HG03558 (cell line): Measurements from ENCODE around the gene SLC25A23.
A peak's percentile ranks its signal among the peaks of the same experiment; 100 is the strongest.

Experiments
- ATAC-seq: cut with Tn5 transposase; IDR thresholded peaks from one replicate; pipeline ENCODE4 v1.9.1; 2021; ENCODE audit warnings: moderate number of reproducible peaks; ENCODE audit not compliant: unreplicated experiment; ENCODE audit errors: extremely low read depth

SLC25A23 gene

GRCh38 chr19:6427131-6427530 lies 32.5 kb downstream of the SLC25A23 start:
- ATAC-seq: no peak

DNA sequence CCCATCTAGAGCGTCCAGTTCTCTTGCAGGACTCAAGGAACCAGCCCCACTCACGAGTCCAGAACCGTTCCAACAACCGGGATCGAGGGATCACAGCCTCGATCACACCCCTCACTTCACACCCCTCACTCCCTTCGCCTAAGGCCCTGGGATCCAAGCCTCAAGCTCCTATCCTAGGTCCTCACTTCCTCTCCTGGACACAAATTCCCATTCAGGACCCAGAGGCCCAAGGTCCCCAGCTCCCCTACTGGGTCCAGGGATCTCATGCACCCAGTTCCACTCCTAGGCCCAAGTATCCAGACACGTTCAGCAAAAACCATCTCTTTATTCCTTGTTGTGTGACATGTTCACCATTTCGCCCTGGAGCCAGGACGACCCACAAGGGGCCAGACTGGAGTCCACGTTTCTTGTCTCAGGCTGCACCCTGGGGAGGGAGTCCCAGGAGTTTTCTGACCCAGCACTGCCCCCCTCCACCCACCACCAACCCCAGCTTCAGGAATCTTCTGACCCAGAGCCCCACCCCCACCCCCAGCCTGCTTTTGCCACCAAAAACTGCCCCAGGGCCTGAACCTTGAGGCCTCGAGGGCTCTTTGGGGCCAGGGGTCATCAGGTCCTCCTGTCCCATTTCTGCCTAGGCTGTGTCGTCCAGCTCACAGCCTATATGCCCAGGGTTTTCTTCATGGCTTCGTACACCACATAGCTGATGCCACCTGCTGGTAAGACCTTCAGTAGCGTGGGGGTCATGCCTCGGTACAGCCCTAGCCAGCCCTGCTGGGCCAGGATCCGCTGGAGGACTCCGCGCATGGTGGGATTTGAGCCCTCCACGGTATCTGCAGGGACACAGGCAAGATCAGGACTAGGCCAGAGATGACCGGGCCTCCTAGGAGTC lies 33.6 kb downstream of the SLC25A23 start:
- no peak for ATAC-seq

GRCh38 chr19:6424939-6425731 lies 34.5 kb downstream of the SLC25A23 start:
- peak; percentile 73 for ATAC-seq

- ATAC-seq: no peak
These were observed 35.2 kb downstream of the SLC25A23 start, which contains the start of gene KHSRP for GRCh38 chr19:6424195-6424938. Gene KHSRP (minus strand): TSS chr19:6424811. CDS start chr19:6424701, 110 bp downstream.

GRCh38 chr19:6423499-6424194 lies 35.9 kb downstream of the SLC25A23 start:
- no peak for ATAC-seq

DNA sequence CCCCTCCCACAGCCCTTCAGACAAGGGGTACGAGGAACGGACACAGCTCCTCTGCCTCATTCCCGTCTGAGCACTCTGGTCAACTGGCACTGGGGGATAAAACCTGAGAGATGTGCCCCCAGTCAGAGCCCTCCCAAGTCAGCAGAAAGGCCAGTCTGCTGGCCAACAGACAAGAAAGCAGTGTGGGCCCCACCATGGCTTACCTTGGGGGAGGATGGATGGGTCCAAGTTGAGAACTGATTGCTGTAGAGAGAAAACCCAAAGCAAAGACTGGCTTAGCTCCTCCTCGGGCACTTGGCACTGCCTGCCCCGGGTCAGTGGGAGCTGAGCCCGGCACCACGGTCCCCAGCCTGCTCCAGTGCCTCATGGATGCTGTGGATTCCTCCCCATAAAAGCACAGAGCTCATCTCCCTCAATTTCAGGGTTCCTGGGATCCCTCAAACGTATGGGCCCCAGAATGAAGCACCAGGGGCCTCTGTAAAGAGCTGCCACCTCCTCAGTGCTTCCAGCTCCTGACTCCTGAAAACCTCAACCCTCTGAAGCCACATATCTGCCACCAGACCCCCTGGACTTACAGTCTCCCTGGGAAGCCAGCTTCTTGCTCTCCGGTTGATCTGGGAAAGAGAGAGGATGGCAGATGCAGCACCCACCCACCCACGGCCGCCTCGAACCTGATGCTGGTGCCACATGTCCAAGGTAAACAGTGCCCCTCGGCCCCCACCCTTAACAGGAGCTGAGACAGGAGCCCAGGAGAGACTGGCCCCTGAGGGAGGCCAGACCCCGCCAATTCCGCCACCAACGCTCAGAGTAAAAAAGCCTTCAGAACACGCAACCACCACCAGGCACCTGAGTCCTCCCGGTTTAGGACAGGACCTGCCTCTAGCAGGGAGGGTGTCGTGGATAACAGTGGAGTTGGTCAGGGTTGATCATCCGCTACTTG lies 38.2 kb downstream of the SLC25A23 start:
- ATAC-seq: no peak

GRCh38 chr19:6418562-6418932 lies 41.0 kb downstream of the SLC25A23 start:
- no peak for ATAC-seq

- no peak for ATAC-seq
These were observed 41.7 kb downstream of the SLC25A23 start for GRCh38 chr19:6417713-6418561.

DNA sequence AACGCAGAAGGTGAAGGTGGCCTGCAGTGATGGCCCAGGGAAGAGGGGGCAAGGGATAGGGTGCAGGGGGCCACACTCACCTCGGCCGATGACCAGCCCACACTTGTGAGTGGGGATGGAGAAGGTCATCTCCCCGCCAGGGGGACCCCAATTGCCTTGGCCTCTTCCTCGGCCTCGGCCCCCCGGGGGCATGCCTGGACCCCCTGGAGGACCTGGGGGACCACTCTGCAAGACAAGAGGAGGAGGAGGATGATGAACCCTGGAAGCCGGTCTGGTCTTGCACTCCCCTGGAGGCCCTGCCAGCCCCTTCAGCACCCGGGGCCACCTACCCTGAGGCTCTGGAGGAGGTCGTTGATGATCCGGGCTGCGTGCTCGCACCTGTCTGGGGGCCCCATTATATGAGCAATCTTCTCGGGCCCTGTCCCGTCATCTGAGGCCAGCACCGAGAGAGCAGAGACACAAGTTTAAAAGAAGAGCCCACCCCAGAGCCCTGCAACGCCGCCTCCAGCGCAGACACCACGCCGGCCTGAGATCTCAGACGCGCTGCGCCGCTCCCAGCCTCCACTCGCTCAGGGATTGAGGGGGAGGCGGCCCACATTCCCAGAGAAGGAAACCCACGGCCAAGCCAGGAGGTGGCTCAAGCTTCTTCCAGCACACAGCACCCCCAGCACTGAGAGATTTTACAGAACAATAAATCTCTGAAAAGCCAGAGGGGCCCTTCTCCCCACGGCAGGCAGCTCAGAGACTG lies 42.8 kb downstream of the SLC25A23 start:
- no peak for ATAC-seq

GRCh38 chr19:6415591-6416190 lies 43.9 kb downstream of the SLC25A23 start:
- ATAC-seq: no peak

DNA sequence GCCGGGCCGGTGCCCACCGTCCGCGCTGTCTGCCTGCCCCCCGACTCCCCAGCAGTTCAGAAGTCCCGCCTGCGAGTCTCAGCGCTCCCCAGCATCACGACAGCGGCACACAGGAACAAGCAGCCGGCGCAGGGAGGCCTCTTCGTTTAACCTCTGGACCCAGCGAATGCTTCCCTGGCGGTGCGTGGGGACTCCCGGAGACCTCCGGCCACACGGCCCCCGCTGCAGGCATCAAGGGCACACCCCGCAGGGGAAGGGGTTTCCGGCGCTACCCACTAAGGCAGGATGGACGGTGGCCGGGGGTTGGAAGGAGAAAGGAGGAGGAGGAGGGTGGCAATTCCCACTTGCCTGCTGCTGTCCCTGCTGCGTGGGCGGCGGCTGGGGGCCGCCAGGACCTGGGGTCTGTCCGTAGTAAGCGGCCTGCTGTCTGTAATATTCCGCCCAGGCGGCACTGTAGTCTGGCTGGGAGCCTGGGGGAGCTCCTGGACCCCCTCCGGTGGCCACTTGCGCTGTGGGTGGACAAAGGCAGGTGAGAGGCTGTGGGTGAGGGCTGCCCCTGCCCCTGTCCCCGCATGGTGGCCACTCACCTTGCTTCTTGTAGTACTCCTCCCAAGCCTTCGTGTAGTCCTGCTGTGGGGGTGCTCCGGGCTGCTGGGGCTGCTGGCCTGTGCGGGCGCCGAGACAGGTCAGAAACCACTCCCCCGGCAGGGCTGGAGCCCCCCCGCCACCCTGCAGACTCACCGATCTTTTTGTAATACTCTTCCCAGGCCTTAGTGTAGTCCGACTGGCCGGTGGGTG lies 44.6 kb downstream of the SLC25A23 start:
- ATAC-seq: no peak

DNA sequence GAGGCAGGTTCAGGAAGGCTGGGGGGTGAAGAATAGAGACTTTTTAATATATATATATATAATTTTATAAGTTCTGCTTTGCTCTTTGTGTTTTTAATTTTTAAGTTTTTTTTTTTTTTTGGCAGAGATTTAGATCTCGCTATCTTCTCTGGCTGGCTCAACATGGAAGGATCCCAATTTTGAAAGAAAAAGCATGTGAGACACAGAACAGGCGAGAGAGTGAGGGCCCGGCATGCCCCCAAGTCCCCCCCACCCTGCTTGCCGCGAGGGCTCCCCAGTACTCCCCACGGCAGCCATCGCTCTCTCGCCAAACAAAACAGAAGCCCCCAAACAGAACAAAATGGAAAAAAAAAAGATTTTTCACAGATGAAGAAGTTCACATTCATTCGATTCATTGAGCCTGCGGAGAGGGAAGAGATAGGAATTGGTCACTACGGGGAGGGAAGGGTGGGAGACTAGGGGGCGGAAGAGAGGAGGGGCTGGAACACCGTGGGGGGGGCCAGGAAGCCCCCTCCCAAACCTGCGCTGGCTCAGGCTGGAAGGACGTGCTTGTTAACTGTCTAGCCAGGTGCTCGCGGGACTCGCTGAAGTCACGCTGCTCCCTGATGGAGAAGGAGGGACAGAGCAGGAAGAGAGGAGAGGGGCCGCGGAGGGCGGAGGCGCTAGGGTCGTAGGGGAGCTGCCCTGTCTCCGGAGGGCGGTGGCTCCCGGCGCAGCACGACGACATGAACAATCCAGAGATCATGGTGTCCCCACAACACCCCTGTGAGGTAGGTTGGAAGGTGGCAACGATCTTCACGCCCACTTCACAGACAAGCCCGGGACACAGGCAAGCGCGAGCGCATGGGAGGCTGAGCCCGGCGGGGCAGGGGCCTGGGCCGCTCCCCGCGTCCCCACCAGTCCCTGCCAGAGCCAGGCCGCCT lies 45.6 kb downstream of the SLC25A23 start:
- no peak for ATAC-seq

DNA sequence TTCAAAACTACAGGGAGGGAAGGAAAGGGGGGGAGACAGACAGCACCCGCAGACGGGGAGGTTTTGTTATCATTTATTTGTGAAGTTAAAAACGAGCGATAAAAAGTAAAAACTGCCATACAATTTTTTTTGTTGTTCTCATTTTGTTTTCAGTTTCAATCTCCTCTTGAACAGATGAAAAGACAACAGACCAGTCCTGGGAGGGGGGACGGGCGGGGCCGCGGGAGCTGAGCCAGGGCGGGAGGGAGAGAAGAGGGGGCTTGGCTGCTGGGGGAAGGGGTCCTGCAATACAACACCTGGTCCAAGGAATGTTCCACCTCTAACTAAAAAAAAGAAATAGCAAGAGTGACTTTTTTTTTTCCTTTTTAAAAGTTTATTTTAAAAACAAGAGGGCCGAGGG lies 46.3 kb downstream of the SLC25A23 start:
- no peak for ATAC-seq

DNA sequence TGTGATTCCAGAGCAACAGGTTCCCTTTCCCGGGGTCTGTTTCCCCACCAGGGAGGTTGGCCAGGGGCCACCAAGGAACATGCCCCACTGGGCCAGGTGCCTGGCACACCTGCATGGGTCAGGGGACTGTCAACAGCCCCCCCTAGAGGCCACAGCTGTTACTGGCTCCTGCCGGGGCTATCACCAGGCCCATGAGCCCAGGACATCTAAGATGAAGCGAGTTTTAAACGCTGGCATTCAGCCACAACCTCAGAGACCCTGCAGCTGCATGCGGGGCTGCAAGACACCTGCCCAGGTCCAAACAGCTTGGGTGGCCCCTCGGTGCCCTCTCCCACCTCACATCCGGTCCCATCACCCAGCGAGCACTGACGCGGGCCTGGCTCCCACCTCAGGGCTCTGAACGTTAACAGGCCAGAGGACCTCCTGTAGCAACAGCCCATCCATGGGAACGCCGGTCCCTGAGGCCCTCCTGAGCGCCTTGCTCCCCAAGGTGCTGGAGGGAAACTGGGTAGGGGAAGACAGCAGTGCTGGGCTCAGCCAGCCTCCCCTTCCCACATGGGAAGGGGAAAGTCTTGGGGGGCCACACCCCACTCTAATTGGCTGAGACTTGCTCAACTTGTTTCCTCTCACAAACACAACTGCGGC lies 47.0 kb downstream of the SLC25A23 start:
- ATAC-seq: no peak

GRCh38 chr19:6412061-6412446 lies 47.5 kb downstream of the SLC25A23 start:
- ATAC-seq: no peak
